GM18517 (cell line): ENCODE results near the gene CHRDL1.
"Not testable (repeated sequence)": the region's sequence is repeated elsewhere in the genome, so short reads cannot be mapped to it uniquely, and the experiment has no call there.

Source experiments
- ATAC-seq: cut with Tn5 transposase; IDR thresholded peaks from one replicate; pipeline ENCODE4 v1.9.1; 2021; ENCODE audit warnings: mild to moderate bottlenecking, moderate library complexity; ENCODE audit not compliant: unreplicated experiment

CHRDL1 gene

DNA sequence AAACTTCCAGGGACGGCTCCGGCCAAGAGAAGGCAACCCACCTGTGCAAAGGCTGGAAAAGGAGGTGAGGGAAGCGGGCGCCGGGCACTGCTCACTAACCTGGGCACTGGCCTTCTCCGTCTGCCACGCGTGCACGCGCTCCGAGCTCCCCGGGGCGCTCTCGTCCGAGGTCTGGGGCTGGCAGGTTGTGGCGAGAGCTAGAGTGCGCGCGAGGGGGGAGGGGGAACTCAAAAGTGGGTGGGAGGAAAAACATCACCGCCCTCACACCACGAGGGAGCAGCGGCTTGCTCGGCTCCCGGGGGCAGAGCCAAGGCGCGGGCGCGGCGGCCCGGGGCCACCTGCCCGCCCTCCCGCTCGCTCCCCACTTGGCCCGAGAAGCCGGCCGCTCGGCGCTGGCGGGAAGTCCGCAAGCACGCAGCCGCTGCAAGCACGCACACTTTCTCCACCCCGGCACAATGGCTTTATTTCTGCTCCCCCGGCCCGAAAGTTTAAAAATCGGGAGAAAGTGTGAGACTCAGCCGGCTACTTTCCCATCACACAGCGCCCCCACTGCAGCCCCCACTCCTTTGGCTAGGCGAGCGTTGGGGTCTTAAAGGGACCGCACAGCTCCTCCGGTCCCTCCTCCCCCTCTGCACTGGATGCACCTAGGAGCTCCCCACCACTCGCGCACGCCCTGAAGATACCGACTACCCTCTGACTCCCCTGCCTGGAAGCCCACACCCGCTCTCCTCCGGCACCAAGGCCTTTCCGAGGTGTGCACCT, at the start of gene CHRDL1:
CHRDL1 (minus strand) TSS at position 173 of the 762 bp plus-strand sequence. CDS start 3,636 bp downstream, outside the sequence.
- ATAC-seq, result no peak

DNA sequence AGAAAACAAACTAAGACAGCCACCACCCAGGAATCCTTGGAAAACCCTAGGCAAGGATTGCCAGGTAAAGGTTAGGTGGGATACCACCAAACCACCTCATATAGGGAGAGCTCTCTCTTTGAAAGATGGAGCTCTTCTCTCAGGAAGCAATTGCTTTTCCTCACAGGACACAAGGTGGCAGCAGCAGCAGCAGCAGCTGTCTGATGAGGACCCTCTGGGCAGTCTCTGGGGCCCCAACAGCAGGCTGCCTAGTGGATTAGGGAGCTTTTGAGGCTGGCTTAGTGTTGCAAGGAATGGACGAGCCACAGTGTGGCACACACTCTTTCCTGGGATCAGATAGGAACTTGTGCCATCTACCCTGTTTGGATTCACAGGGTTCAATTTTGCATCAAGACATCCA, 41.4 kb upstream of the CHRDL1 start:
- ATAC-seq, result no peak

DNA sequence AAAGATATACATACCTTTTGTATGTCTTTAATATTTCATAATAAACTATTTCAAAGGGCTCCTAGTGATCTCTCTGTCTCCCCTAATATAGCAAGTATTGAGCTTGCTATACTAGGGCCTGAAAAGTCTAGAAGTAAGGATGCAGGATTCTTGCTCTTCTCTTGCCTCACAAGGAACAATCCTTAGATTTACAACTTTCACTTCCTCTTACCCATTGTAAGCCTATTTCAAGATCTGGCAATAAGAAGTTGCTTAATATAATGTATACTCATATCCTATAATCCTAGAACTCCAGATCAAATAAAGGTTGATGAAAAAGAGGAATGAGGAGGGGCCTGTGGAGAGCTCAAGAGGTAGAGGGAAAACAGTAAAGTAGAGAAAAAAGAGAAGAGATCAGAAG, 40.8 kb upstream of the CHRDL1 start:
- no peak for ATAC-seq

GRCh38 chrX:110836001-110836400, 40.4 kb upstream of the CHRDL1 start:
- no peak for ATAC-seq

DNA sequence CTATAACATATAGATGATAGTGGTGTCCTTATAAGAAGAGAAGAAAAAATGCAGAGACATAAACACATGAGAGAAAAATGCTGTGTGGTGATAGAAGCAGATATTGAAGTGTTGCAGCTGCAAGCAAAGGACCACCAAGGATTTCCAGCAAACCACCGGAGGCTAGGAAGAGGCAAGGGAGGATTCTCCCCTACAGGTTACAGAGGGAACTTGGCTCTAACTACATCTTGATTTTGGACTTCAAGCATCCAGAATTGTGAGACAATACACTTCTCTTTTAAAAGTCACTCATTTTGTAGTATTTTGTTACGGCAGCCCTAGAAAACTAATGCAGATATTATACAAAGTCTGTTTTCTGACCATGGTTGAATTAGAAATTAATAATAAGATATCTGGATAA, 30.4 kb upstream of the CHRDL1 start:
- no peak for ATAC-seq

GRCh38 chrX:110816543-110816942, 20.9 kb upstream of the CHRDL1 start:
- not testable (repeated sequence) for ATAC-seq

DNA sequence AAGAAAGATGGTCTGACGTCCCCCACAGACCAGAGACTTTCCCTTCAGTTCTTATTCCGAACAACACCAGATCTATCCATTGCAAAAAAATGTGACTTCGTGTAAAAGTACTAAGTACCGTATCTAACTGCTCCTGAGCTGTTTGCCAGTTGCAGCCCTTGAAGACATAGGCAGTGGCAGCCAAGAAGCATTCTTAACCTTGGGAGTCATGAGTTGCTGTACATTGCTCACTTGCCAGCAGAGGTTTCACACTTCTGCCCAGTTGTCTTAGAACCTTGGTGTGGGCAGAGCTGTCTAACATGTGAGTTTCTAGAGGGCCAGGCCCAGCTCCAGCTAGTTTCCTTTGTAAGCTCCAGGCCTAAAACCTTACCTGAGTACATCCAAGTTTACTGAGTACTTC, 10.5 kb upstream of the CHRDL1 start:
- no peak for ATAC-seq

DNA sequence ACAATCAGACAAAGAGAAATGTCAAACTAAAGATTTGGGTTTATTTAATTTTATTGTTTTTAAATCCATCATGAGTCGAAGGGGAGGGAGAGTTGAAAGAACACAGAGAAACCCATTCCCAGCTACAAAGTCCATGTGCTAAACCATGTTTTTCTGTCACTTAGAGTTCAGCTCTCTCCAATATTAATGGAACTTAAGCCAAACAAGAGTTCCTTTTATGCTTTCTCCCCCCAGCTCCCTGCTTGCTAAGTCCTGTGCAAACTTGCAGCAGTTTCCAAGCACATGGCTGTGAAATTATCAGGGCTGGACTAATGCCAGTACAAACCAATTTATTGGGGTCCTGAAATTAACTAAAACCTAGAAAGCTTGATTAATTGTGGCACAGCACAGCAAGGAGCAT, 9.7 kb upstream of the CHRDL1 start:
- no peak for ATAC-seq

GRCh38 chrX:110804446-110804845, 8.8 kb upstream of the CHRDL1 start:
- no peak for ATAC-seq

DNA sequence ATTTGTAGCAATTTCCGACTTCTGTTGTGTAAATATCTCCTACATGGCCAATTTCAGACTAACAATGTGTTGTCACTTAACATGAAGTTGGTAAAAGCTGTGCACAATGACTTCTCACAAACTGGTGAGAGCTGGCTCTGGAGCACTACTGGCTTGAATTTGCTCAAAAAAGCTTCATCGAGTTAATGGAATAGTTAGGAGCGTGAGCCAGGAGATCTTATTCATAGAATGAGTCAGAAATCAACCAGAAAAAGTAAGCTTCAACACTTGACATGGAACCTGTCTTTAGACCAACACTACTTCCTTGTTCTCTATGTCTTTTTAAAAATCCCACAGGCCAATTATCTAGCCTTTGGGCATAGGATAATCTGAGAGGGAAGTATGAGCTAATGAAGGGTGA, 7.9 kb upstream of the CHRDL1 start:
- ATAC-seq, result no peak

- ATAC-seq, result no peak
Measured at GRCh38 chrX:110796407-110796697, 735 bp upstream of the CHRDL1 start.

DNA sequence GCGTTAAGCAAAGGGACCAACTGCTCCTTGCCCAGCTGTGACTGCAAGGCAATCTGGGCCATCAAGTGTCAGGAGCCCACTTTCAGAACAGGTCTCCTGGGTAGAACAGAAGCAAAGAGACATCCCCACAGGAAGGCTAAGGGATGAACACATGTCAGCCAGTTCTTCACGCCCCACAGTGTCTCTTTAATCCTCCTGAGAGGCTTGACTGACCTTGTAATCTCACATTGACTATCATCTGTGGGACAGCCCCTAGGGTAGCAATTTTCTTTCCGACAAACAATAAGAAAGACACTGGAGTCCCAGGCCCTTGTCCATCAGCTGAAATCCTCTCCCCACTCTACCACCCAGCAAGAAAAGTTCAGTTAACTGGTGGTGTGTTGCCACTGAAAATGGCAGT, 1.0 kb downstream of the CHRDL1 start:
- ATAC-seq, result no peak

GRCh38 chrX:110791071-110791470, 4.5 kb downstream of the CHRDL1 start:
- no peak for ATAC-seq

- no peak for ATAC-seq
Measured at GRCh38 chrX:110786486-110786885, 9.1 kb downstream of the CHRDL1 start.

- ATAC-seq, result no peak
Measured at GRCh38 chrX:110759785-110760184, 35.8 kb downstream of the CHRDL1 start.

DNA sequence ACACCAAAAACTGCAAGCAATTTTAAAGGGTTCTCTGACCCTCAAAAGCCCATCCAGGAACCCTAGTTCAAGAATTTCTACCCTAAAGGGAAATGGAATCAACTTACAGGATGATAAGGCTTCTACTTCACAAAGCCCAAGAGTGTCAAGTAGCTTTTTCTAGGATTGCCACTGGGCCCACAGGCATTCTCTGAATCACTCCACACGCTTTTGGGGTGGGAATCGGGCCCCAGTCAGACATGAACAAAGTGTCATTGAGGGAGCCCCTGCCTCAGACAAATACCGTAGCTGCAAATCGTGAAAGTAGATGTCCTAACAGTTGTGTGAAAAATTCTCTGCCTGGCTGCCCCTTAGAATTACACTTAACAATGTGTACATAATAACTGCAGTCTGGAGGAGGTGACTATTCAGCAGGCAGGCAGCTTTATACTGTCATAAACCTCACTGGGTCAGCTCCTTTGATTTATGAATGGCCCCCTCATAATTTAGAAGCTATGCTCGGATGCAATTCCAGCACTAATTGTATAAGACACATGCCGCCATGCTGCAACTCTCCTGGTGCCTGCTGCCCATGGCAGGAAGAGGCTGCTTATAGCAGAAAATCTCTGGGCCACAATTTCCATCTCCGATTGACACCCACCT, 36.7 kb downstream of the CHRDL1 start:
- ATAC-seq, result no peak

- no peak for ATAC-seq
Measured at GRCh38 chrX:110755611-110756010, 40.0 kb downstream of the CHRDL1 start.

- ATAC-seq, result no peak
Measured at GRCh38 chrX:110755061-110755460, 40.6 kb downstream of the CHRDL1 start.

DNA sequence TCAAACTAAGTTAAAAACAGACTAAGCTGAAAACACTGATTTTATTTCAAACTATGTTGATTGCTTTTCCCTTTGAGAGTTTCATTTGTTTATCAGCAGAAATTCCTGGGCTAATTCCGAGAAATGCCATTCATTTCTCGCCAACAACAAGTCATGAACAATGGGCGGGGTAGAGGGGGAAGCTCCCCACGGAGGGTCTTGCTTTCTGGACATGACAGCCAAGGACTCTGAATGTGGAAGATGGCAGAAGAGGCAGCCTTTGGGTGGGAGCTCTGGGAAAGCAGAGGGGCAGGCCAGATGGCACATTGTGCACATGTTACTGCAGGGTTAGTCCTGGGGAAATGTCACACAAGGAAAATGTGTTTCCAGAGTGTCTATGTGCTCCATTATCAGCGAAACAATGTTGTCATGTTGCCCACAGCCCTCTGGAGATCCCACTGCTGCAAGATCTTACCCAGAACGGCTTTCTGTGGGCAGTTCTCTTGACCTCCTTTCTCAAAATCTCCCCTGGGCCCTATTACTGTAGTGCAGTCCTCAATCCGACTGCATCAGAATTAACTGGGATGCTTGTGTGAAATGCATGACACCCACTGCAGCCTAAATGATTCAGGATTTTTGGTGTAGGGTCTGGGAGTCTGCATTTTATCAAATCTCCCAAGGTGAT, 45.0 kb downstream of the CHRDL1 start:
- no peak for ATAC-seq

DNA sequence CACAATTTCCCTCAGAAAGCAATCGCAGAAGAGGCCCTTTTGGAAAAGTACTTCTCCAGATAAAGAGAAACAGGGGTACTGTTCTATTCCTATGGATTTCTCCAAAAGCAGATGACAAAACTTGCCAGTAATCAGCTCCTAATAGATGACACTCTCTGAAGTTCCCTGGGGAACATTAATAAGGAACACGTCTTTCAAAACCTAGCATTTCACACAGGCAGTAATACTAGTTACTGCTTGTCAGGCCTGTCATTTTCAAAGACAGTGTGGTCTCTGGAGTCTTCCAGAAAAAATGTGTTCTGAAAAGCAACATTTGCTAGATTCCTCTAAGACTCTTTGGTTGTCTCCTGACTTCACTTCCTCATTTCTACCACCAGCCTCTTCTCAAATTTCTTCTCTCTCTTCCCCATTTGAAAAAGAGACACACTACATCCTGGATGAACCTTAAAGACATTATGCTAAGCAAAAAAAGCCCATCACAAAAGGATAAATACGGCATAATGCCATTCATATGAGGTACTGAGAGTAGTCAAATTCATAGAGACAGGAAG, 47.3 kb downstream of the CHRDL1 start:
- no peak for ATAC-seq

DNA sequence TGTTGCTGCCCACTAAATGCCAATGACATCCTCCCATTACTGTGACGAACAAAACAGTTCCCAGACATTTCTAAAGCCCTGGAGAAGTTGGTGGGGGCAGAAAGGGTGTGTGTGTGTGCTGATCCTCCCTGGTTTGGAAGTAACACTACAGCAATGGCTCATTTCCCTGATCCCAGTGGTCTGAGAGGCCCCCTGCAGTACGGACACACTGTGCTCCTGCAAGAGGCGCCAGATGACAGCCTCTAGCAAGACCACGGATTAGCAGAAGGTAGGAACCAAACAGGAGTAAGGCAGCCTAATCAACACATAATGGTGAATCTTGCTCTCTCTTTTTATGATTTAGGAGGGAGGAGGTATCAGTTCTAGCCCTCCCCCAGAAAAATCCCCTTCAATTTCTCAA, 49.6 kb downstream of the CHRDL1 start:
- no peak for ATAC-seq

- ATAC-seq, result no peak
Measured at GRCh38 chrX:110745288-110745687, 50.3 kb downstream of the CHRDL1 start.
